AG10803 (cell line): ENCODE data around the gene LAIR1.
"Not testable (repeated sequence)": the region's sequence is repeated elsewhere in the genome, so short reads cannot be mapped to it uniquely, and the experiment has no call there.

Experiments
- DNase-seq: peaks from one replicate; pipeline ENCODE4 v3.0.0; 2010; ENCODE audit warnings: low read depth
- H3K4me3 ChIP-seq: 2 replicates; pipeline ENCODE4 v1.5.1; 2011; ENCODE audit warnings: mild to moderate bottlenecking, low read length, control low read depth
- CTCF ChIP-seq: conservative IDR thresholded peaks from 2 replicates; pipeline ENCODE4 v1.5.1; 2011; ENCODE audit warnings: mild to moderate bottlenecking, low read length, control low read depth, inconsistent platforms

The LAIR1 gene

GRCh38 chr19:54379187-54379678 lies 14.5 kb upstream of the LAIR1 start:
- no peak for TF ChIP-seq CTCF

DNA sequence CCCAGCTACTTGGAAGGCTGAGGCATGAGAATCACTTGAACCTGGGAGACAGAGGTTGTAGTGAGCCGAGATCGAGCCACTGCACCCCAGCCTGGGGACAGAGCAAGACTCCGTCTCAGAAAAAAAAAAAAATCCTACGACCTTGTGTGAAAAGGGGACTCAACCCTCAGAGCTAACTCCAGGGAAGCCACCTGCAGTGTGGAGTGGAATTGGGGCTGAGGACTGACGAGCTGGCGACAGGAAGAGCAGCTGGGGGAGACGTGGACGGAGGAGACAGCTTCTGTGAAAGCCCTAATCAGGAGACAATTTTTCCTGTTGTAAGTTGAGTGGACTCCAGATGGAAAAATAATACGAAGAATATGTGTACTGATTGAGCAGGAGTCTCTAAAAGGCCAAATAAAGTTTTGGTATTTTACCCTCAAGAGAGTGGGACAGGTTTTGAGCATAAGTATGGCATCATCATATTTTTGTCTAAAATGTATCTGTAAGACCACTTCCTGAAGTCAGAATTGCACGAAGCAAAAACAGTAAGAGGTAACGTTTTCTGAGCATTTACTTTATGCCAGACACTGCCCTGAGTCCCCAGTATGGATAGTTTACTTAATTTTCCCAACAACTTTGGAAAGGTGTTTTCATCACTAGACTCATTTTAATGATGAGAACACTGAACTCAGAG lies 12.0 kb upstream of the LAIR1 start:
- DNase-seq: no peak
- TF ChIP-seq CTCF: no peak
- H3K4me3 ChIP-seq: no peak overlapping the region

More at GRCh38 chr19:54379187-54379678, 14.5 kb upstream of the LAIR1 start:
- no peak for DNase-seq
- H3K4me3 ChIP-seq: no peak overlapping the region

DNA sequence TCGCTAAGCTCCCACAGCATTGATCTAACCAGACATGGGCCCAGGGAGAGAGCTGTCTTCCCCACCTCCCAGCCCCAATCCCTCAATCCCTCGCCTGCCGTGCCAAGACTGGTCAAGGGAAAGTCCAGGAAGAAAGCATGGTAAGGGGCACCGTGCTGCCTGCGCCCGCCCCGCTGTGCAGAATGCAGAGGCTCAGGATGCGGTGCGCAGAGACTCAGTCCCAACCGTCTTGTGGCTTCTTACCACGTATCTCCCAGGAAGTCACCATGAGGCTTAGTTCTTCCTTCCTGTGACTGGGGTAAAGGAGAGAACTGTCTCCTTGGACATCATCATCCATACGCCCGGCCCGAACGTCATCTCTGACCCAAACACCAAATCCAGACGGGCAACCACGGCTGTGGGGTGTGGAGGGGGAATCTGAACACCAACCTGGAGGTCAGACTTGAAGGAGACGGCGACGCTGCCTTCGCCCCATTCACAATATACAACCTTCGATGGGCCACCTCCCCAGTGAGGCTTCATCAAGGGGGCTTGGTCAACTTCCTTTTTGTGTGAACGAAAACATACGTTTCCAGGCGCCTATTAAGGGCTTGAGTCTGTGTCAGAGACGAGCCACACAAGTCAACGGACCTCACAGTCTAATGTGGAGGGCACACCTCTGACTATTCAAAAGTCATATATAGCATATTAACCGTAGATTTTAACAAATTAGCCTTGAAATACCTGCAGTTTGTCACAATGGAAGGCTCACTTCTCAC lies 10.6 kb upstream of the LAIR1 start:
- not testable (repeated sequence) for H3K4me3 ChIP-seq, DNase-seq

DNA sequence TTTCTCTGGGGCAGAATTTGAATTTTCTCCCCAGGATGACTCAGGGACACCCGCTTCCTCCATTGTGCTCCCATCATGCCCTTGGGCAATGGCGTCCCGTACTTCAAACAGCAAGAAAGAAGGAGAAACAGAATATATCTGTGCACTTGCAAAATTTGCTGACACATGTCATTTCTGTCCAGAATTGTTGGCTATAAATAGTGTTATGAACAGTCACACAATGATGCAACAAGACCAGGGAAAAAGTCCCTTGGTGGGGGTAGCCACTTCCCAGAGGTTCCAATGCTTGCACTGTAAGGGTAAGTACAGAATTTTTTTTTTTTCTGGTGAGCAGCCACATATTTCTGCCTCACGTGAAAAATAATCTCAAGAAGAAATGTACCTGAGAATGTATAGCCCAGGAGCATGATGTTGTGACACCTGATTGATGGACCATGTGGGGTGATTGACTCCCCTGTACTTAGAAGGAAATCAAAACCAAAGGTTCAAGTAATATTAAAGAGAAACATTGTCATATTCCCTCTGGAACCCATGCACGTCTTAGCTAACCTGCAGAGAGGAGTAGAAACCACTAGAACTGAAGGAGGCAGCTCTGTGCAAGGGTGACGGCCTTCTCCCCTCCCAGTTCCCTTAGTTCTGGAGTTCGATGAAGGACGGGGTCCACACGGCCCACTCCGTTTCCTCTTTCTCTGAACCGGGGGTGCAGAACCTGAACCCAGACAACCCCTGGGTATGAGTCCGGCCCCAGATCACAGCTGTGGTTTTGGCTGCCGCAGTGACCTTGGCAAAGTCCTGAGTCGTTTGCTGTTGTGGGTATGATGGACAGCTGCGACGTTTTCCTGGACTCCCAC lies 9.3 kb upstream of the LAIR1 start:
- TF ChIP-seq CTCF: no peak
- H3K4me3 ChIP-seq: no peak overlapping the region
- no peak for DNase-seq

DNA sequence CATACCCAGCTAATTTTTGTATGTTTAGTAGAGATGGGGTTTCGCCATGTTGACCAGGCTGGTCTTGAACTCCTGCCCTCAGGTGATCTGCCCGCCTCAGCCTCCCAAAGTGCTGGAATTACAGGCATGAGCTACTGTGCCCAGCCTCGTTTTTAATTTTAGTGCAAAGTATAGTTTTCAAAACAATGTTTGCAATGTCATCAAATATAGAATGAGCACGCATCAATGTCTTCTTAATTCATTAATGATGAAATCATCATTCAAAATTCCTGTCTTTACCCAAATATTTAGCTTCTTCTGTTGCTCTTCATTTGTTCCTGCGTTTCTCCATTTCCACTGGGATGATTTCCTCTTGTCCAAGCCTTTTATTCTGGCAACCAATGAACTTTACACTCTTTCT lies 6.7 kb upstream of the LAIR1 start:
- not testable (repeated sequence) for DNase-seq, H3K4me3 ChIP-seq

DNA sequence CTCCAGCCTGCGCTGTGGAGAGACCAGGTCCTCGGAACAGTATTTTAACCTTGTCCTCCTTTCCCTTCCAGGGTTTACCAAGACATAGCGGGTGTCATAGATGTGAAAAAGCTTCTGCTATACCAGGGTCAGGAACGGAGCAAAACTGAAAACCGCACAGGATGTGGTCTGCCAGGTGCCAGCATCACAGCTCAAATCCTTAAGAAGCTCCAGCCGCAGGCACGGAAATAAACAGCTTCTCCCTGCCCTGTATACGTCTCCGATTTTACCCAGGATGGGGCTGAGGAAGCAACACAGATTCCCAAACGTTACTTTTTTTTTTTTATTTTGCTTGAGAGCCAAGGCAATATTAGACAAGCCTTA lies 5.7 kb upstream of the LAIR1 start:
- not testable (repeated sequence) for DNase-seq, H3K4me3 ChIP-seq

DNA sequence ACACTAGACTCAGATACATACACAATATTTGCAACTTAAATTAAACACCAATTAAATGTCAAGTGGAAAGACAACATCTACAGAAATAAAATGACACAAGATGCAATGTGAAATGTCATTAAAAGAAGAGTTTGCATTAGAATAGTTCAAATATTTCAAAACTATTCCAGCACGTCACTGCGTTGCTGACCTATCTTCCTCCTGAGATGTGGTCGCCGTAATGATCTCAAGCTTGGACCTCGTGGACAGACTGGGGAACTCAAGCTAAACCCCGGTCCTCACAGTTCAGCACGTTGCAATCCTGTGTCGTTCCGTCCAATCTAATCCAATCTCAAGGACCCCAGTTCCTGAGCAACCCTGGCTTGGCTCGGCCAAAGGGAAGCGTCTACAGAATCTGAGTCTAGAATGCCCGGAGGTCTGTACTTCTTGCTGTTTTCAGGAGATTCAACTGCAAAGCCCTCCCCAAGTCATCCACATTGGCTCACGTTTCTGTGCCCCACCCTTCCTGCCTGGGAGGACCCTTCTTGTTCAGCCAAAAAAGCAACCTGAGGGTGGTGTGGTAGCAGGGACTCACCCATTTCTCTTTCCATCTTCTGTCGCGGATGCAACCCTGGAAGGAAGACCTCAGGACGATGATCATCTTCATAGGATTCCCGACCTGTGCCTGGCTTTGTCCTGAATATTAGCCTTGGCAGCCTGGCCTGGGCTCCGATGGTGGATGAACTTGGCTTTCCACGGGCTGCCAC lies 5.1 kb upstream of the LAIR1 start:
- not testable (repeated sequence) for H3K4me3 ChIP-seq, DNase-seq

DNA sequence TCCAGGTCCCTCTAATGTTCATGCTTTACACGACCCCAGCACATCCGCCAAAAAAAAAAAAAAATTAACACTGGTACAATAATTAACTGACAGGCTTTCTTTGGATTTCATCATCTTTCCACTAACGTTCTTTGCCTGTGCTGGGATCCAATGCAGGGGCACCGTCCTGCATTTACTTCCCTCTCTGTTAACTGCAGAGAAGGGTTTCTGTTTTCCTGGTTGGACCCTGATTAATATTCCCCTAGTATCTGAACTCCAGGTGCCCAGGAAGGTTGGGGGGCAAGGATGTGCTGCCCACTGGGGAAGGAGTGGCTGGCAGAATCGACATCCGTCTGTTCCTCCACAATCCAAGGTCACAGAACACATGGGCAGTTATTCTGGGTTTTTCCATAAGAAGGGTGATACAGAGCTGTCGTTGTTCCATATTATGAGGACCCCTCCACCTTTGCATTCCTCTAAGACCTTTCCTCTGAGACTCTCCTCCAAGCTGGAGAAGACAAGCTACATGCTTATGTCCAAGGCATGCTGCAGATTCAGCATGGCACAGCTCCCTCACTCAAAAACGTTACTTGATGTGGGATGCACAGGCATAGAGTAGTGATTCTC lies 4.5 kb upstream of the LAIR1 start:
- H3K4me3 ChIP-seq: no peak overlapping the region
- no peak for DNase-seq
- no peak for TF ChIP-seq CTCF
